ENCODE measurements around the gene BPIFB2.

Gene BPIFB2

GRCh38 chr20:32989507-32990283, 17.8 kb upstream of the BPIFB2 start:
- no peak for DNase-seq
- Histone ChIP-seq H3K27ac (no peak overlapping the region), H3K36me3 (replicated peaks) (no peaks in the 10 kb centered on the region), H3K4me3 (ENCODE audit: low read depth, low read length) (no peak overlapping the region), H3K27me3 (replicated peaks) (no peaks in the 10 kb centered on the region)
- in situ Hi-C loops (cut with HindIII; ENCODE audit: low pct_ligation_motif_present, low sequenced_read_pairs) = no loop called here
- TF ChIP-seq CTCF (IDR thresholded peaks at IDR 0.05; ENCODE audit: low read depth, low read length, missing control alignments) = no peak

- Histone ChIP-seq H3K27me3 (replicated peaks) (no peaks in the 10 kb centered on the region), H3K4me3 (ENCODE audit: low read depth, low read length) (no peak overlapping the region), H3K36me3 (replicated peaks) (no peaks in the 10 kb centered on the region), H3K27ac (no peak overlapping the region)
- no peak for DNase-seq
- TF ChIP-seq CTCF (IDR thresholded peaks at IDR 0.05; ENCODE audit: low read depth, low read length, missing control alignments) = no peak
- in situ Hi-C loops (cut with HindIII; ENCODE audit: low pct_ligation_motif_present, low sequenced_read_pairs) = no loop called here
Observed at GRCh38 chr20:32990426-32990825, 17.1 kb upstream of the BPIFB2 start.

GRCh38 chr20:32991383-32991782, 16.1 kb upstream of the BPIFB2 start:
- no peak for TF ChIP-seq CTCF (IDR thresholded peaks at IDR 0.05; ENCODE audit: low read depth, low read length, missing control alignments)
- in situ Hi-C loops (cut with HindIII; ENCODE audit: low pct_ligation_motif_present, low sequenced_read_pairs) = no loop called here
- no peak for DNase-seq
- Histone ChIP-seq H3K27me3 (replicated peaks) (no peaks in the 10 kb centered on the region), H3K27ac (no peak overlapping the region), H3K4me3 (ENCODE audit: low read depth, low read length) (no peak overlapping the region), H3K36me3 (replicated peaks) (no peaks in the 10 kb centered on the region)

GRCh38 chr20:32991792-32992641, 15.5 kb upstream of the BPIFB2 start:
- in situ Hi-C loops (cut with HindIII; ENCODE audit: low pct_ligation_motif_present, low sequenced_read_pairs) = no loop called here
- no peak for DNase-seq
- Histone ChIP-seq H3K36me3 (replicated peaks) (no peaks in the 10 kb centered on the region), H3K4me3 (ENCODE audit: low read depth, low read length) (no peak overlapping the region), H3K27ac (no peak overlapping the region), H3K27me3 (replicated peaks) (no peaks in the 10 kb centered on the region)
- no peak for TF ChIP-seq CTCF (IDR thresholded peaks at IDR 0.05; ENCODE audit: low read depth, low read length, missing control alignments)

- Histone ChIP-seq H3K4me3 (ENCODE audit: low read depth, low read length) (no peak overlapping the region), H3K27me3 (replicated peaks) (no peaks in the 10 kb centered on the region), H3K27ac (no peak overlapping the region), H3K36me3 (replicated peaks) (no peaks in the 10 kb centered on the region)
- in situ Hi-C loops (cut with HindIII; ENCODE audit: low pct_ligation_motif_present, low sequenced_read_pairs) = no loop called here
- no peak for DNase-seq
- TF ChIP-seq CTCF (IDR thresholded peaks at IDR 0.05; ENCODE audit: low read depth, low read length, missing control alignments) = no peak
Observed at GRCh38 chr20:32993496-32994050, 13.9 kb upstream of the BPIFB2 start.
